GM19240 (cell line): ENCODE results near the gene NUDT2.

Experiments used
- DNase-seq: peaks from one replicate; pipeline ENCODE4 v3.0.0; 2011; ENCODE audit warnings: low spot score; ENCODE audit not compliant: insufficient read length

The NUDT2 gene

DNA sequence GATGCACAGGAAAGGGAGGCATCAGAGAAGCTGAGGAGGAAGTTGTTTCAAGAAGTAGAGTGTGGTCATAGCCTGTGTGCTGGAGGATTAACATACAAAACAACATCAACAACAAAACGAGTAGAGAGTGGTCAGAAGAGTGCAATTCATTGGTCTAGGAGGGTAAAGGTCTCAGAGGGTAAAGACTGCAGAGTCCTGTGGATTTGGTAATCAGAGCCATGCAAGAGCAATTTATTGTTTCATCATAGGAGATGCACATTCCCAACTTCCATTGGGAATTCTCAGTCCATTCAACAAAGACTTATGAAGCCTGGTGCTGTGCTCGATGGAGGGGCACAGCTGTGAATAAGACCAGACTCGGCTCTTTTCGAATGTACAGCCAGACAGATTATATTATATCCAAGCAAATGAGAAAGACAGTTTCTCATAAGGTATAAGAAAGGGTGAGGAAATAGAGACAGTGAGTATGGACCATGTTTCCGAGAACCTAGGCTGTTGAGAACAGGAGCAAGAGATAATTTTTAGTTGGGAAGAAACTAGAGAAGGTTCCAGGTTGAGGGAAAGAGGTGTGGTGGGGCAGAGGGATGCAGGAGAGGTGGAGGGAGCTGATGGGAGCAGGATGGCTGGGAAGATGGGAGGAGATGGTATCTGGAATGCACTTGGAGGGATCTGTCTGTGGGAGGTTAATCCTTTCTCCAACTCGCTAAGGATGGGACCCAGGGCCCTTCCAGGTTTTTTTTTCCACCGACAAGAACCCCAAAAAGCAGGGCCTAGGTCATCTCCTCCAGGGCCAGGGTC is 55.2 kb downstream of the NUDT2 start:
- no peak for DNase-seq

- DNase-seq = no peak
Observed at GRCh38 chr9:34385561-34386230, 56.3 kb downstream of the NUDT2 start.

- DNase-seq = no peak
Observed at GRCh38 chr9:34386656-34387055, 57.3 kb downstream of the NUDT2 start.

DNA sequence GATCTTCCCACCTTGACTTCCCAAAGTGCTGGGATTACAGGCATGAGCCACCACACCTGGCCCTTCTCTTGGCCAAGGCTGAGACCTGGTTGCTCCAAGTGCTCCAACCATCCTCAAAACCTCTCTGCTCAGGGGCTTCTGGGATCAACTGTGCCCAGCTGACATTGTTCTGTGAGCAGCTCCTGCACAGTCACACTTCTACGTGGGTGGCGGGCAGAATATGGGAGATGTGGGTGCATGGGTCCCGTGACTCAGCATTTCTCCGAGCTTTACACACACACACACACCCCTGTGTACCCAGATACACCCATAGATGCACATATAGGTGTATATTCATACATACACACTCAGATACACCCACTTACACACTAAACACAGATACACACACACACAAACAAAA is 57.9 kb downstream of the NUDT2 start:
- no peak for DNase-seq

DNA sequence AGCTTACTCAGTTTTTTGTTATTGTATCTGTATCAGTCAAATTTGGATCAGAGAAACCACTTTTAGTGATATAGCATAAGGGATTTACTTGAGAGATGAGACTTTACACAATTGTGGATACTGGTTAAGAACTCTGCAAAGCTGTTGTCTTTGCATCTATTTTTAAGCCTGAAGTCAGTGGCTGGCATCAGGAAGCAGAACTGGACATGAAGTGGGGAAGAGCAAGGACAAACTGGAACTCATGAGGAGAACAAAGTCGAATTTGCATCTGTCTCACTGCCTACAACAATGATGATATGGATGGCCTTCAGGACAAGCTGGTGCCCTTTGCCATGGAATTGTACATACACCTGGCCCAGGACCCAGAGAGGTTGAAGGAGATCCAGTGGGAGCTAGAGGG is 63.1 kb downstream of the NUDT2 start:
- DNase-seq = no peak
